Lung (tissue), 12 donors: ENCODE data around the gene CAMK2N1. TPM values are rescaled to one million over a fixed set of nuclear protein-coding genes. Genes with fewer than 3 reads are reported as not detected.
A peak's percentile ranks its signal among the peaks of the same experiment; 100 is the strongest.
"Not testable (repeated sequence)": the region's sequence is repeated elsewhere in the genome, so short reads cannot be mapped to it uniquely, and the experiment has no call there.

Experiments used
- ATAC-seq: fragments of 200-7000 bp; cut with Tn5 transposase; one replicate; pipeline ENCODE4 v1.9.1; 2020; ENCODE audit warnings: moderate number of reproducible peaks; ENCODE audit not compliant: insufficient read depth, low FRiP score
- DNase-seq, 3 donors: peaks; one replicate each; pipeline ENCODE4 v3.0.0-alpha.2; 2013 to 2017
- H3K27ac ChIP-seq, 2 donors: one replicate each; pipeline ENCODE4 v1.5.1; 2013; ENCODE audit warnings: mild to moderate bottlenecking in 2 of 2, moderate library complexity in 2 of 2, control low read depth in 1 of 2, inconsistent platforms in 1 of 2, low read depth in 1 of 2, low read length in 1 of 2
- H3K27me3 ChIP-seq, 3 donors: one replicate each; pipeline ENCODE4 v1.5.1; 2013; ENCODE audit warnings: low read length in 2 of 3; ENCODE audit not compliant: control insufficient read depth in 3 of 3, insufficient read depth in 3 of 3
- H3K36me3 ChIP-seq, 4 donors: one replicate each; pipeline ENCODE4 v1.5.1; 2013; ENCODE audit warnings: low read length in 4 of 4, mild to moderate bottlenecking in 1 of 4, moderate library complexity in 1 of 4; ENCODE audit not compliant: control insufficient read depth in 4 of 4, insufficient read depth in 4 of 4
- H3K4me1 ChIP-seq, 5 donors: one replicate each; pipeline ENCODE4 v1.5.1; 2013; ENCODE audit warnings: low read length in 5 of 5, mild to moderate bottlenecking in 2 of 5, moderate library complexity in 1 of 5; ENCODE audit not compliant: control insufficient read depth in 5 of 5, insufficient read depth in 5 of 5
- H3K4me3 ChIP-seq: one replicate; pipeline ENCODE4 v1.5.1; 2013; ENCODE audit warnings: mild to moderate bottlenecking, control low read depth, moderate library complexity
- H3K9ac ChIP-seq, 2 donors: one replicate each; pipeline ENCODE4 v1.5.1; 2013; ENCODE audit warnings: low read length in 2 of 2, control low read depth in 1 of 2; ENCODE audit not compliant: insufficient read depth in 1 of 2
- H3K9me3 ChIP-seq, 4 donors: one replicate each; pipeline ENCODE4 v1.5.1; 2013; ENCODE audit warnings: low read length in 3 of 4, mild to moderate bottlenecking in 1 of 4, moderate library complexity in 1 of 4; ENCODE audit not compliant: control insufficient read depth in 4 of 4, insufficient read depth in 3 of 4
- CTCF ChIP-seq: IDR thresholded peaks from 2 replicates; pipeline ENCODE4 v1.5.1; 2012; ENCODE audit warnings: mild to moderate bottlenecking; ENCODE audit errors: control extremely low read depth, extremely low read depth
- WGBS, 2 donors: extraction: QIAGEN DNeasy Blood & Tissue Kit; methylation state at CpG; one replicate each; pipeline ENCODE4 v1.1.7; 2013; 5-methylcytosine and 5-hydroxymethylcytosine counted together
- polyA plus RNA-seq, 2 donors: library from polyadenylated mRNA; stranded (reverse); fragments of 200-250 nt; gene quantifications; one replicate each; pipeline ENCODE4 v1.2.1, GENCODE V29; 2013
- total RNA-seq, 2 donors: library from RNA; depleted of rRNA in 1 of 2; stranded (reverse); fragments of >200 nt in 1 of 2; gene quantifications; one replicate each; pipeline ENCODE4 v1.2.1, GENCODE V29; 2014 to 2021
- donor health status: control.
- donor health status: control.
- donor health status: Bipolar disorder and iron deficiency.
- donor health status: healthy.
- donor health status: DM: yes; HTN: yes; CAD: no.

The CAMK2N1 gene
- total and polyA plus RNA-seq, 4 donors, result 6.5 to 44.3 (median 28.3) TPM

- DNase-seq (peak; percentile 86 to 92 (median 90)), ATAC-seq (peak; percentile 53)
- TF ChIP-seq CTCF, result peak; percentile 91
- Histone ChIP-seq H3K27ac (no peak overlapping the region), H3K9ac (no peak overlapping the region), H3K4me3 (no peak overlapping the region), H3K9me3 (peaks cover 0 to 3% (median 0%) of the 10 kb centered on the region in 4 donors), H3K4me1 (no peaks in the 10 kb centered on the region), H3K27me3 (peaks cover 0 to 9% (median 7%) of the 10 kb centered on the region in 3 donors), H3K36me3 (no peaks in the 10 kb centered on the region)
- WGBS, 2 donors, result 22% methylated on average over 17 of the region's 17 CpGs
These were observed 36.2 kb upstream of the CAMK2N1 start for GRCh38 chr1:20521960-20522861.

- not testable (repeated sequence) for ATAC-seq, H3K9me3 ChIP-seq, DNase-seq, H3K4me1 ChIP-seq, H3K9ac ChIP-seq, H3K36me3 ChIP-seq, H3K4me3 ChIP-seq, H3K27me3 ChIP-seq, H3K27ac ChIP-seq
- 46 to 68% methylated on average over 7 of the region's 7 CpGs for WGBS, 2 donors
These were observed 33.7 kb upstream of the CAMK2N1 start for GRCh38 chr1:20519609-20520262.

GRCh38 chr1:20511518-20512428 is 25.8 kb upstream of the CAMK2N1 start:
- Histone ChIP-seq H3K27ac (no peak overlapping the region), H3K4me1 (peaks cover 0 to 5% (median 3%) of the 10 kb centered on the region in 5 donors), H3K9me3 (no peaks in the 10 kb centered on the region), H3K4me3 (no peak overlapping the region), H3K9ac (no peak overlapping the region), H3K36me3 (no peaks in the 10 kb centered on the region), H3K27me3 (peaks cover 0 to 16% (median 2%) of the 10 kb centered on the region in 3 donors)
- DNase-seq (no peak), ATAC-seq (no peak)
- 59 to 63% methylated on average over 6 of the region's 6 CpGs for WGBS, 2 donors
- TF ChIP-seq CTCF, result no peak
